Activated CD8-positive, alpha-beta T cell treated with anti-CD3 and anti-CD28 coated beads for 36 hours (primary cell): ENCODE measurements around the gene RPL3. TPM values are rescaled to one million over a fixed set of nuclear protein-coding genes. Genes with fewer than 3 reads are reported as not detected.

ENCODE experiments used
- ATAC-seq: fragments of 200-7000 bp; cut with Tn5 transposase; one replicate; pipeline ENCODE4 v1.10.0; 2021; ENCODE audit warnings: mild to moderate bottlenecking, moderate library complexity
- CTCF ChIA-PET: fragments of 350-600 bp; sonication (Branson Sonifier 250); formaldehyde crosslinking; loops from one replicate; lab custom pipeline; 2021; ENCODE audit warnings: antibody characterized with exemption; lab: Charles Lee
- POLR2A ChIA-PET: fragments of 350-600 bp; sonication (Branson Sonifier 250); formaldehyde crosslinking; loops from one replicate; lab custom pipeline; 2021; ENCODE audit warnings: antibody characterized with exemption; lab: Charles Lee
- DNase-seq: peaks from one replicate; pipeline ENCODE4 v3.0.0-alpha.2; 2020
- H3K27ac Mint-ChIP-seq: one replicate; pipeline ENCODE4 v1.8.0; 2021; ENCODE audit warnings: mild to moderate bottlenecking, mixed read lengths
- H3K27me3 Mint-ChIP-seq: one replicate; pipeline ENCODE4 v1.8.0; 2021; ENCODE audit warnings: mixed read lengths
- H3K36me3 Mint-ChIP-seq: one replicate; pipeline ENCODE4 v1.8.0; 2021; ENCODE audit warnings: low read depth, mixed read lengths
- H3K4me1 Mint-ChIP-seq: one replicate; pipeline ENCODE4 v1.8.0; 2021; ENCODE audit warnings: low read depth, mixed read lengths
- H3K4me3 Mint-ChIP-seq: one replicate; pipeline ENCODE4 v1.8.0; 2021; ENCODE audit warnings: mild to moderate bottlenecking, moderate library complexity, mixed read lengths
- H3K9me3 Mint-ChIP-seq: one replicate; pipeline ENCODE4 v1.8.0; 2021; ENCODE audit warnings: mixed read lengths
- CTCF ChIP-seq: fragments of 200-600 bp; IDR thresholded peaks from one replicate; pipeline ENCODE4 v1.8.0; 2022; ENCODE audit warnings: antibody characterized with exemption, mild to moderate bottlenecking
- intact Hi-C: fragments of 100-400 bp; cut with micrococcal nuclease; formaldehyde crosslinking; loops from one replicate; pipeline ENCODE4 v1.10.0; 2022
- total RNA-seq, 2 experiments: library from RNA; stranded (reverse); gene quantifications; one replicate each; pipeline ENCODE4 v1.2.3, GENCODE V29; 2021

The RPL3 gene
- total RNA-seq, 2 experiments from 2014 or later = 3,563 to 3,599 TPM

GRCh38 chr22:39284983-39285382, 34.4 kb downstream of the RPL3 start:
- H3K4me1 Mint-ChIP-seq = no peaks in the 10 kb centered on the region
- peaks cover 2% of the 10 kb centered on the region for H3K36me3 Mint-ChIP-seq
- no peak overlapping the region for H3K27ac Mint-ChIP-seq
- H3K4me3 Mint-ChIP-seq = no peak overlapping the region
- CTCF ChIA-PET = interaction anchor here (1.3 to 1.5 kb wide), 2 partner anchors 27 to 111 kb away, joined by 3 read pairs; no protein-coding TSS in a partner anchor
- H3K9me3 Mint-ChIP-seq = peaks cover 2% of the 10 kb centered on the region
- ATAC-seq (no peak), DNase-seq (no peak)
- POLR2A ChIA-PET = no interaction called here
- H3K27me3 Mint-ChIP-seq = no peaks in the 10 kb centered on the region
- no peak for TF ChIP-seq CTCF
- intact Hi-C loops = no loop called here

- Mint-ChIP-seq H3K9me3 (peaks cover 2% of the 10 kb centered on the region), H3K36me3 (peaks cover 2% of the 10 kb centered on the region), H3K4me3 (no peak overlapping the region), H3K27ac (no peak overlapping the region), H3K27me3 (peaks cover 2% of the 10 kb centered on the region), H3K4me1 (peaks cover 2% of the 10 kb centered on the region)
- ATAC-seq = no peak
- intact Hi-C loops = no loop called here
- no peak for DNase-seq
- POLR2A ChIA-PET = no interaction called here
- CTCF ChIA-PET = interaction anchor here (0.8 to 1.5 kb wide), 2 partner anchors 111 to 281 kb away, joined by 3 read pairs; no protein-coding TSS in a partner anchor
- TF ChIP-seq CTCF = no peak
Measured at GRCh38 chr22:39284142-39284980, 35.1 kb downstream of the RPL3 start.

GRCh38 chr22:39283322-39284141, 35.9 kb downstream of the RPL3 start:
- POLR2A ChIA-PET = interaction anchor here (1.3 kb wide), 1 partner anchor 27 kb away, joined by 4 read pairs; no protein-coding TSS in a partner anchor
- no peak overlapping the region for H3K27ac Mint-ChIP-seq
- H3K9me3 Mint-ChIP-seq = peaks cover 2% of the 10 kb centered on the region
- CTCF ChIA-PET = interaction anchor here (0.8 to 1.5 kb wide), 3 partner anchors 68 to 280 kb away, joined by 3 read pairs; no protein-coding TSS in a partner anchor
- intact Hi-C loops = no loop called here
- peaks cover 2% of the 10 kb centered on the region for H3K27me3 Mint-ChIP-seq
- H3K4me1 Mint-ChIP-seq = peaks cover 2% of the 10 kb centered on the region
- no peak for TF ChIP-seq CTCF
- ATAC-seq = no peak
- no peak for DNase-seq
- no peak overlapping the region for H3K4me3 Mint-ChIP-seq
- peaks cover 2% of the 10 kb centered on the region for H3K36me3 Mint-ChIP-seq

GRCh38 chr22:39282645-39283321, 36.6 kb downstream of the RPL3 start:
- DNase-seq = no peak
- H3K27ac Mint-ChIP-seq = no peak overlapping the region
- intact Hi-C loops = no loop called here
- no peak for TF ChIP-seq CTCF
- H3K9me3 Mint-ChIP-seq = peaks cover 2% of the 10 kb centered on the region
- peaks cover 2% of the 10 kb centered on the region for H3K4me1 Mint-ChIP-seq
- H3K36me3 Mint-ChIP-seq = peaks cover 2% of the 10 kb centered on the region
- H3K4me3 Mint-ChIP-seq = no peak overlapping the region
- ChIA-PET POLR2A (interaction anchor here (1.3 kb wide), 1 partner anchor 28 kb away, joined by 4 read pairs; no protein-coding TSS in a partner anchor), CTCF (interaction anchor here (0.8 to 1.1 kb wide), 3 partner anchors 24 to 112 kb away, joined by 3 read pairs; no protein-coding TSS in a partner anchor)
- H3K27me3 Mint-ChIP-seq = peaks cover 2% of the 10 kb centered on the region
- no peak for ATAC-seq
